ENCODE measurements around the gene ZNF491. TPM values are rescaled to one million over a fixed set of nuclear protein-coding genes. Genes with fewer than 3 reads are reported as not detected.
"Not testable (repeated sequence)": the region's sequence is repeated elsewhere in the genome, so short reads cannot be mapped to it uniquely, and the experiment has no call there.

ZNF491 gene
- 1.8 TPM for polyA plus RNA-seq (2013, experiment 1 of 2; ENCODE audit: insufficient read length)
- 1.5 TPM for polyA plus RNA-seq (2013, experiment 2 of 2; ENCODE audit: insufficient read length)

DNA sequence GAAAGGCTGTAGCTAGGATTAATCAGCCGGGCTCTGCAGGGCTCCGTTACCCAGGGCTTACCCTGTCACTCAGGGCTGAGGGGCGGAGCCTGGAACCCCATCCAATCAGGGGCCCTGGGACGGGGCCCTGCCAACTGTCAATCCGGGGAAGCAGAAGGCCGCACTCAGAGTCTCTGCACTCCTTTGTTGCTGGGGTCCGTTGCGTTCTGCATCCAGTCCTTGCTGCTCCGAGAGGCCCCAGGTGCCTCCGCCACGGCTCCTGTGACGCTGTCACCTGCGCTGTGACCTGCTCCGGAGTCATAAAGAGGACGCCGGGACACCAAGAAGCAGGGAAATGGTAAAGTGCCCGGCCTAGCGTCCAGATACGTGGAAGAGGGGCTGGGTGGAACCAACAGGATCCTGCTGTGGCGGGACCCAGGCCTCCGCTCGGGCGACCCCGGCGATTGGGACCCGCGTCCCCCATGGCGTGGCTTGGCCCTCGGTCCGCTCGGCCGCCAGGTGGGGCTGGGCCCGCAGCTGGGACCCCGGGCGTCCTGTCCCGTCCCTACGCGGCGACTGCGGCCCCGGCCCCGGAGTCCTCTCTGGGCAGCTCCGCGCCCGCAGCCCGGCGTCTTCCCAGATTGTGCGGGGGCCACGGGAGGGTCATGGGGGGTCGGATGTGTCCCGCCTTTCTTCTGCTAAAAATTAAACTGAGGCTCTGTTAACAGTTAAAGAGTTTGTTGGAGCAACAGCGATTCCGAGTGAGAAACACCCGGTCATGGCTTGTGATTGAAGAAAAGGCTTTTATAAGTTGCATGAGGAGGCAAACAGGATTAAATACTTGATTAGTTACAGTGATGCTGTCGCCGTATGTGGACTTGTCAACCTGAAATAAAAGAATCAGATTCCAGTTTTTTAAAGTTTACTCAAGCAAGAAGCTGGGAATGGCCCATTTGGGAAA lies at the start of gene ZNF491:
Gene ZNF491, plus strand, starts transcription at position 133 of the 940 bp plus-strand sequence. CDS start 7,431 bp downstream, outside the sequence.
- peak; percentile 88 for DNase-seq

DNA sequence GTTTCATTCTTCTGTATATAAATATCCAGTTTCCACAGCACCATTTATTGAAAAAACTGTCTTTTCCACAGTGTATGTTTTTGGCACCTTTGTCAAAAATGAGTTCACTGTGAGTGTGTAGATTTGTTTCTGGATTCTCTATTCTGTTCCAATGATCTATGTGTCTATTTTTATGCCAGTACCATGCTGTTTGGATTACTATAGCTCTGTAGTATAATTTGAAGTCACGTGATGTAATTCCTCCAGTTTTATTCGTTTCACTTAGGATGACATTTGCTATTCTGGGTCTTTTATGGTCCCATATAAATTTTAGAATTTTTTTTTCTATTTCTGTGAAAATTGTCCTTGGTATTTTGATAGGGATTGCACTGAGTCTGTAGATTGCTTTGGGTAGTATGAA lies 48.6 kb upstream of the ZNF491 start:
- DNase-seq: no peak

DNA sequence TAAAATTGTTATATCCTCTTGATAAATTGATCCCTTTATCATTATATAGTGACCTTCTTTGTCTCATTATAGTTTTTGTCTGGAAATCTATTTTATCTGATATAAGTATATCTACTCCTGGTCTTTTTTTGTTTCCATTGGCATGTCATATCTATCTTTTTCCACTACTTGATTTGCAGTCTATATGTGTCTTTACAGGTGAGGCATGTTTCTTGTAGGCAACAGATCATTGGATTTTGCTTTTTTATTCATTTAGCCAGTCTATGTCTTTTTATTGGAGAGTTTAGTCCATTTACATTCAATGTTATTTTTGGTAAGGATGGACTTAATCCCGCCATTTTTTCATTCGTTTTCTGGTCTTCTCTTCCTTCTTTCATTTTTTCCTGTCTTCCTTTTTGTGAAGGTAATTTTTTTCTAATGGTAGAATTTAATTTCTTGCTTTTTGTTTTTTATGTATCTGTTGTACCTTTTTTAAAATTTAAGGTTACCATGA lies 46.0 kb upstream of the ZNF491 start:
- no peak for DNase-seq

DNA sequence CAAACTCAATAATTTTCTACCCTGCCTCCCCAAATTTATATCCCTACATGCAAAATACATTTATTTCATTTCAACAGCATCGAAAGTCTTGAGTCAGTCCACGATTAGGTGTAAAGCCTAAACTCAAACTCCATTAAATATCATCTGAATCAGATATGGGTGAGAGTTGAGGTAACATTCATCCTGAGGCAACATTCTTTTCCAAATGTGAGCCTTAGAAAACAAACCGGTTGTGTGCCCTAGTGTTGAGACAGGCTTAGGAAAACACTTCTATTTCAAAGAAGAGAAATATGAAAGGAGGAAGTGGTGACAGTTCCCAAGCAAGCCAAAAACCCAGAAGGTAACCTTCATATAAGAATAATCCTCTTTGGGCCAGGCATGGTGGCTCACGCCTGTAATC lies 43.7 kb upstream of the ZNF491 start:
- DNase-seq: no peak

DNA sequence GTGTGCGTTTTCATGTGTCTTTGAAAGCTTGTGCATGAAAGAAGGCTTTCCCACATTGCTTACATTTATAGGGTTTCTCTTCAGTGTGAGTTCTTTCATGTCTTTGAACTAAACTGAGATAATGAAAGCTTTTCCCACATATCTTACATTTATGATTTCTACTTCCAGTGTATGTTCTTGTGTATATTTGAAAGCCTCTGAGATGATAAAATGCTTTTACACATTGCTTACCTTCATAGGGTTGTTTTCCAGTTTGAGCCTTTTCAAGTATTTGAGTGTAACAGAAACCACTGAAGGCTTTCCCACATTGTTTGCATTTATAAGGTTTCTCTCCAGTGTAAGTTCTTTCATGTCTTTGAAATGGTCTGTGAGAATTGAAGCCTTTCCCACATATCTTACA lies 41.4 kb upstream of the ZNF491 start:
- DNase-seq: no peak

DNA sequence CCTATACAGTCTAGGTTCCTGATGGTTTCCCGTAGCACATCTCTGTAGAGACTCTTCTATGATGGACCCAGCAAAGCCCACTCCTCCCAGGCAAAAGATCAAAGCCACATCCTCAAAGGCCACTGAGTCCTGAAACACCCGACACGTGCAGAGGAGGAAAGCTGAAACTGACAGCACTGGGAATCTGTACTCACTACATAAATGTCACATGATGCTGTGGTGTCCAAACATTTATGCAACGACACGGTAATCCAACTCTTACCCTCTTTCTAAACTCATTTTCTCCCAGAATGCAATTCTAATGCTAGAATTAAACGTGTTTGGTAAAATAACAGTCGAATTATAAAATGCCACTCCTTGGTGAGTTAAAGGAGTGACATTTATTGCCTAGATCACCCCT lies 38.5 kb upstream of the ZNF491 start:
- DNase-seq: no peak

DNA sequence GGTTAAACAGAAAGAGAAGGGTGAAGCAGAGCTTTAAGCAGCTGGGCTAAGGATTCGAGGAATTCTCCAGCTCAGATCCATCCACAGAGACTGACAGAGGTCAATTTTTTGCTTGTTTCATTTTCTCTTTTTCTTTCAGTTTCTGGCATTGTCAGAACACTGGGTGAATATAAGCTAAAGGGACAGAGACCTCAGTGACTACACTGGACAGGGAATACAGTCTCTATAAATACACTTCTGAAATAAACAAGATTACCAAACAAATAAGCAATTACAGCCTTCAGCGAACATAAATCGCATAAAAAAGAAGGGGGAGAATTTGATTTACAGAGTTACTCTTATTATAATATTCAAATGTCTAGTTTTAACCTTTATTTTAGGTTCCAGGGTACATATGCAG lies 35.2 kb upstream of the ZNF491 start:
- no peak for DNase-seq

DNA sequence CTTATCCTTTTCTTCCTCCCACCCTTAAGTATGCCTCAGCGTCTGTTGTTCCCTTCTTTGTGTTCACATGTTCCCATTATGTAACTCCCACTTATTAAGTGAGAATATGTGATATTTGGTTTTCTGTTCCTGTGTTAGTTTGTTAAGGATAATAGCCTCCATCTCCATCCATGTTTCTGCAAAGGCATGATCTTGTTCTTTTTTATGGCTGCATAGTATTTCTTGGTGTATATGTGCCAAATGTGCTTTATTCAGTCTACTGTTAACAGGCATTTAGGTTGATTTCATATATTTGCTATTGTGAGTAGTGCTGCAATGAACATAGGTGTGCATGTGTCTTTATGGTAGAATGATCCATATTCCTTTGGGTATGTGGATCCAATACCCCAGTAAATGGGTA lies 34.7 kb upstream of the ZNF491 start:
- no peak for DNase-seq

DNA sequence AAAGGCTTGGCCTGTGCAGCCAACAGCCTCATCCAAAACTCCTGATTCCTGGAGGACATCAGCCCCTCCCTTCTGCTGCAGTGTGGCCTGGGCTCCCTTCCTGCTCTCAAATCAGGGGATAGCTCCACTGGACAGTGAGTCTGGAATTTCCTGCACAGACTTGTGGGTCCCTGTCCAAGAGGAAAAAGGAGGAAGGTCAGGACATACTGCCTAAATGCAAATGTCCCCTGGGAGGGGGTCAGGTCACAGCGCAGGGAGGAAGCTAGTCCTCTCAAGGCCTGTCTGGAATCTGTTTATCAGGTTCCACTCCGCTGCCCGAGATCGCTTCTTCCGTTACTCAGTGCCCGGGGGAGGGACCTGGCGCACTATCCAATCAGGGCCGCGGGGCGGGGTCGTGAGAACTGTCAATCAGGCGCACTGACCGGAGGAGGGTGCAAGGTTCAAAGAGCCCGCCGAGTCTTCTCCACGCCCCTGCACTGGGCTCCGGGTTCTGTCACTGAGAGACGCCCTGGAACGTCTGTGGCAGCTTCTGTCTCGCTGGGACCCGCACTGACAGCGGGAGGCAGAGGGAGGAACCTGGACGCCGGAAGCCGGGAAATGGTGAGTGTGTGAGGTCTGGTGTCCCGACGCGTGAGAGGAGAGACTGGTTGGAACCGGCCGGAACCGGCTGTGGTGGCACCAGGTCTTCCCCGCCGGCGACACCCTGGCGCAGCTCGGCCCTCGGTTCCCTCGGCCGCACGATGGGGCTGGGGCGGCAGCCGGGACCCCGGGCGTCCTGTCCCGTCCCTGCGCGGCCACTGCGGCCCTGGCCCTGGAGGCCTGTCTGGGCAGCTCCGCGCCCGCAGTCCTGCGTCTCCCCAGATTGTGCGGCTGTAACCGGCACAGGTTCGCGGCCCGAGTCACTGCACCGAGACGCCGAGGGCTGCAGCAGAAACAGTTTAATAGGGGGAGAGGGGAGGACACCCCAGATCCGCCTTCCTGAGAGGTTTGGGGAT lies 31.4 kb upstream of the ZNF491 start, which contains the start of gene ZNF441:
Gene ZNF441, plus strand, starts transcription at position 404 of the 995 bp plus-strand sequence. Its CDS starts 194 bp downstream, at position 598.
- DNase-seq: peak; percentile 92

DNA sequence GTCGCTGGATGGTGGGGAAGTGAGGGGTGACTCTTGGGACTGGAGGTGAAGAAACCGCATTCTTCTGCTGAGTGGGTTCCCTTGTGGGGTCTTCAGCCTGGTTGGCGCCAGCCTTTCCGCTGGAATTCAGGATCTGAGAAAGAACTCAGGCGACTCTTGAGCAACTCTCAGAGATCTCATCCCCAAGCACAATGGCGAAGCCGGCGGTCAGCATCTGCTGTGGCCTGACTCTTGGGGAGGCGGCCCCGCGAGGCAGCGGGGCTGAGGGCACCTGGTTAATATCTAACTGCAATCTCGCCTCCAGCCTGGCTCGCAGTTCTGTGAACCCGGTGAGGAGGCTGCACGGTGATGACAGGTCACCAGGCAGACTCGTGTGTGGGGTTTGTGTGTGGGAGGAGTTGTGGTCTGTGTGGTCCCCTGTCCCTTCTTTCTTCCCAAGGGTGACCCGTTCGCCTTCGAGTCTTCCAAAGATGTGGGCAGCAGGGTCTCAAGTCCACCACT lies 30.6 kb upstream of the ZNF491 start:
- peak; percentile 21 for DNase-seq

DNA sequence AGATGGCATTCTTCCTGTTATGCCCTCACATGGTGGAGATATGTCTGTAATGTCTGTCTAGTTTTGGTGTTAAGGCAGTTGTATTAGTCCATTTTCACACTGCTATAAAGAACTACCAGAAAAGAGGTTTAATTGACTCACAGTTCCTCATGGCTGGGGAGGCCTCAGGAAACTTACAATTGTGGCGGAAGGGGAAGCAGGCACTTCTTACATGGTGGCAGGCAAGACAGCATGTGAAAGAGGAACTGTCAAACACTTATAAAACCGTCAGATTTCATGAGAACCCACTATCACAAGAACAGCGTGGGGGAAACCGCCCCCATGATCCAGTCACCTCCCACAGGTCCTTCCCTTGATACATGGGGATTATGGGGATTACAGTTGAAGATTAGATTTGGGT lies 28.3 kb upstream of the ZNF491 start:
- DNase-seq: no peak

DNA sequence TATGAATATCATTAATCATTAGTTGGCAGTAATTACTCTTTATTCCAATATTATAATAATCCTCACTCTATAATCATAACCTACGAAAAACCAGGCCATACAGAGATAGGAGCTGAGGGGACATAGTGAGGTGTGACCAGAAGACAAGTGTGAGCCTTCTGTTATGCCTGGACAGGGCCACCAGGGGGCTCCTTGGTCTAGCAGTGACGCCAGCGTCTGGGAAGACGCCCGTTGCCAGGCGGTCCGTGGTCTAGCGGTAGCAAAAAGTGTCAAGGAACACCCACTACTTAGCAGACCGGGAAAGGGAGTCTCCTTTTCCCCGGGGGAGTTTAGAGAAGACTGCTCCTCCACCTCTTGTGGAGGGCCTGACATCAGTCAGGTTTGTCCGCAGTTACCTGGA lies 26.8 kb upstream of the ZNF491 start:
- not testable (repeated sequence) for DNase-seq

DNA sequence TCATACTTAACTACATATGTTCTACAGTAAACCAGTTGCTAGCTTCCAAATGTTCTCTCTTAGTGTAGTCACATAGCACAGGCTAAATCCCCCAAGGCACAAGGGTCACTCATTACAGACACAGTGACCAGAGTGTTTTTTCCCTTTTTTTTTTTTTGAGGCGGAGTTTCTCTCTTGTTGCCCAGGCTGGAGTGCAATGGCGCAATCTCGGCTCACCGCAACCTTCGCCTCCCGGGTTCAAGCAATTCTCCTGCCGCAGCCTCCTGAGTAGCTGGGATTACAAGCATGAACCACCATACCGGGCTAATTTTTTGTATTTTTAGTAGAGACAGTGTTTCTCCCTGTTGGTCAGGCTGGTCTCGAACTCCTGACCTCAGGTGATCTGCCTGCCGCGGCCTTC lies 21.7 kb upstream of the ZNF491 start:
- DNase-seq: not testable (repeated sequence)

DNA sequence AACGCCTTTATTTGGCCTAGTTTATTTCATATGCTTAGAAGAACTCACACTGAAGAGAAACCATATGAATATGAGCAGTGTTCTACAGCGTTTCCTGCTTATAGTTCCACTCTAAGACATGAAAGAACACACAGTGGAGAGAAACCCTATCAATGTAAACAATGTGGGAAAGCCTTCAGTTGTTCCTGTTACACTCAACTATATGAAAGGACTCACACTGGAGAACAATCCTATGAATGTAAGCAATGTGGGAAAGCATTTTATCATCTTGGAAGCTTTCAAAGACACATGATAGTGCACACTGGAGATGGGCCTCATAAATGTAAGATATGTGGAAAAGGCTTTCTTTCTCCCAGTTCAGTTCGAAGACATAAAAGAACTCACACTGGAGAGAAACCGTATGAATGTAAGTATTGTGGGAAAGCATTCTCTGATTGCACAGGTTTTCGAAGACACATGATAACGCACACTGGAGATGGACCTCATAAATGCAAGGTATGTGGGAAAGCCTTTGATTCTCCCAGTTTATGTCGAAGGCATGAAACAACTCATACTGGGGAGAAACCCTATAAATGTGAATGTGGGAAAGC lies 17.8 kb upstream of the ZNF491 start:
- DNase-seq: no peak

DNA sequence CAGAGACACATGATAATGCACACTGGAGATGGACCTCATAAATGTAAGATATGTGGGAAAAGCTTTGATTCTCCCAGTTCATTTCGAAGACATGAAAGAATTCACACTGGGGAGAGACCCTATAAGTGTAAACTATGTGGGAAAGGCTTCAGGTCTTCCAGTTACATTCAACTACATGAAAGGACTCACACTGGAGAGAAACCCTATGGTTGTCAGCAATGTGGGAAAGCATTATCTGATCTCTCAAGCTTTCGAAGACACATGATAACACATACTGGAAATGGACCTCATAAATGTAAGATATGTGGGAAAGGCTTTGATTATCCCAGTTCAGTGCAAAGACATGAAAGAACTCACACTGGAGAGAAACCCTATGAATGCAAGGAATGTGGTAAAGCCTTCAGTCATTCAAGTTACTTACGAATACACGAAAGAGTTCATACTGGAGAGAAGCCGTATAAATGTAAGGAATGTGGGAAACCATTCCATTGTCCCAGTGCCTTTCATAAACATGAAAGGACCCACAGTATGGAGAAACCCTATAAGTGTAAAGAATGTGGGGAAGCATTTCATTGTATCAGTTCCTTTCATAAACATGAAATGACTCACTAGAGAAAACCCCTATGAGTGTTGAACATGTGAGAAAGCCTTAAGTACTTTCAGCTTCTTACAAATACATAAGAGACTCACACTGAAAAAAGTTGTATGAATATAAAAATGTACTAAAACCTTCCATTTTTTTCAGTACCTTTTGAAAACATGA lies 16.8 kb upstream of the ZNF491 start:
- DNase-seq: no peak

DNA sequence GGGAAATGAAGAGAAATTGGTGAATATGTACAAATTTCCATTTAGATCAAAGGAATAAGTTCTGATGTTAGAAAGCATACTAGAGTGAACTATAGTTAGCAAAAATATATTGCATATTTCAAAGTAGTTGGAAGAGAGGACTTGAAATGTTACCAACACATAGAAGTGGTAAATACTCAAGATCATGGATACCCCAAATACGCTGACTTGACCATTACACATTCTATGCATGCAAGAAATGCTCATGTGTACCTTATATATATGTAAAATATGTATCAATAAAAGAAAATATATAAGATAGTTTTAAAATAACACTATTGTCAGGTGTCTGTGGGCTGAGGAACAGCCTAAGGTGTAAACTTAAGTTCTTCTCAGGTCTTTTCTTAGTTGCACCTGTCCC lies 14.6 kb upstream of the ZNF491 start:
- DNase-seq: no peak

DNA sequence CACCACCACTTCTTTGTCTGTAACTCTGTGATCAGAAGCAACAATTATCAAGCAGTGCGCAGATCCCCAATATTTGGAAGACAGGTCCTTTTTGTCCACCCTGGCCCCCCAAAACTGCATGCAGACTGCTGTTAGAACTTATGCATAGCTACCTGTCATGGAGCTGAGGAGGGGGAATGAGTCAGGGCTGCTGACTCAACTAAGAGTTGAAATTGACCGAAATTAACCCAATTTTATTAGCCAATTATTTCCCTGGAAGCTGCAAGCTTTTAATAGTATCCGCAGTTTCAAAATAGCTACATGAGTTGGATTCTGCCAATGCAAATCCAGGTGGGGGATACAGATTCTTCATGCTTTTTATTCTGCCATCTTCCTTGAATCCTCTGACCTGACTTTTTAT lies 14.0 kb upstream of the ZNF491 start:
- no peak for DNase-seq

DNA sequence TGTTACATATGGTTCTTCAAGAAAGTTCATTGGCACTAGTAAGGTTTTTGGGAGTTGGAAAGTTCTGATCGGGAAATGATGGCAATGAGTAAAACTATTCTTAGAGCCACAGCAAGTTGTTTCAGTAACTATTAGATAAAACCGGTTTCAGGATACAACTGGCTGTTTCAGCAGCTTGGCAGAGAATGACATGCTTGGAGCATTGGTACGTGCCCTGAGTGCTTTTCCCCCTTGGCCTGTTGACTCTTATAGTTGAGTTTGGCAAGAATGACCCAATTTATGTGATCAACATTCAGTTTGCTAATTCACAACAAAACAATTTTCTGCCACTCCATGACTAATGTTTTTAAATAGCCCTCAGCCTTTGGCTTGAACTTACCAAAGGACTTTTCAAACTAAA lies 10.8 kb upstream of the ZNF491 start:
- no peak for DNase-seq

DNA sequence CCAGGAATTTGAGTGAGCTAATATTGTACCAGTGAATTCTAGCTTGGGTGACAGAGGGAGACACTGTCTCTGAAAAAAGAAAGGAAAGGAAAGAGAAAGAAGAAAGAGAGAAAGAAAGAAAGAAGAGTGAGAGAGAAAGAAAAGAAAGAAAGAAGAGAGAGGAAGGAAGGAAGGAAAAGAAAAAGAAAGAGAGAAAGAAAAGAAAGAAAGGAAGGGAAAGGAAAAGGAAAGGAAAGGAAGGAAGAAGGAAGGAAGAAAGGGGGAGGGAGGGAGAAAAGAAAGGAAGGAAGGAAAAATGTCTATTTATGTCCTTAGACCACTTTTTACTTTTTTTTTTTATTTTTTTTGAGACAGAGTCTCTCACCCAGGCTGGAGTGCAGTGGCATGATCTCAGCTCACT lies 5.4 kb upstream of the ZNF491 start:
- DNase-seq: no peak

DNA sequence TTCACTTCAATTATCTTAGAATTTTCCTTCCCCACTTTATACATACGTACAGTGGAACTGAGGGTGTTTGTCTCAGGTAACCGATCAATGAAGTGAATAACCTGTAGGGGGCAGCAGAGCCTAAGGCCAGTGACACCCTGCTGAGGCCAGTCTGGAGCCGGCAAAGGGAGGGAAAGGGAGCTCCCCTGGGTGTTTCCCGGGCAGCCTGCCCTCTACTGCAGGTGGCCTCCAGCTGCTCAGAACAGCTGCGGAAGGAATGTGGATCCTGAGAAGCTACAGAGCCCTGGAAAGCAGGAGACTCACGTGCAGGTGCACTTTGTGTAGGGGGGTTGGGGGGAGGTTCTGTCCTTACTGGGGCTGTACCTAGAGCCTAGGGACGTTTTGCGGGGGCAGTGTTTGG lies 832 bp upstream of the ZNF491 start:
- DNase-seq: peak; percentile 86

DNA sequence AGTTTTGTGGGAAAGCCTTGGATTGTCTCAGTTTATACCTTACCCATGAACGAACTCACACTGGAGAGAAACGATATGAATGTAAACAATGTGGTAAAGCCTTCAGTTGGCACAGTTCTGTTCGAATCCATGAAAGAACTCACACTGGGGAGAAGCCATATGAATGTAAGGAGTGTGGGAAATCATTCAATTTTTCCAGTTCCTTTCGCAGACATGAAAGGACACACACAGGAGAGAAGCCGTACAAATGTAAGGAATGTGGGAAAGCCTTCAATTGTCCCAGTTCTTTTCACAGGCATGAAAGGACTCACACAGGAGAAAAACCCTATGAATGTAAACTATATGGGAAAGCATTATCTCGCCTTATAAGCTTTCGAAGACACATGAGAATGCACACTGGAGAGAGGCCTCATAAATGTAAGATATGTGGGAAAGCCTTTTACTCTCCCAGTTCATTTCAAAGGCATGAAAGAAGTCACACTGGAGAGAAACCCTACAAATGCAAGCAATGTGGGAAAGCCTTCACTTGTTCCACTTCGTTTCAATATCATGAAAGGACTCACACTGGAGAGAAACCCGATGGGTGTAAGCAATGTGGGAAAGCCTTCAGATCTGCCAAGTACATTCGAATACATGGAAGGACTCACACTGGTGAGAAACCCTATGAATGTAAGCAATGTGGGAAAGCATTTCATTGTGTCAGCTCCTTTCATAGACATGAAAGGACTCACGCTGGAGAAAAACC lies 8.2 kb downstream of the ZNF491 start:
- DNase-seq: no peak

All from fibroblast of skin of abdomen (primary cell).